ENCODE data around the gene INAFM2. TPM values are rescaled to one million over a fixed set of nuclear protein-coding genes. Genes with fewer than 3 reads are reported as not detected.

The INAFM2 gene
- total and polyA plus RNA-seq, 2 donors (not counting 1 experiment from before 2014, with no cell fraction given), result 8.9 to 11.0 TPM

GRCh38 chr15:40342416-40343320 is 19.2 kb downstream of the INAFM2 start:
- Histone ChIP-seq H3K79me2 (ENCODE audit: control insufficient read depth, insufficient read depth, low read length) (peaks cover 18% of the 10 kb centered on the region), H4K20me1 (ENCODE audit: control insufficient read depth, extremely low read depth, insufficient read depth, low read length) (no peaks in the 10 kb centered on the region), H3K4me3 (replicated peaks in 1 of 4; ENCODE audit: control extremely low read depth in 1 of 4, insufficient read depth in 1 of 4, low read depth in 3 of 4, low read length in 4 of 4) (no peak overlapping the region), H3K4me2 (ENCODE audit: extremely low read depth, insufficient read depth, low read length) (no peak overlapping the region), H3K9me3 (ENCODE audit: control insufficient read depth, insufficient read depth, low read depth, low read length) (no peaks in the 10 kb centered on the region), H3K36me3 (ENCODE audit: control insufficient read depth, insufficient read depth, low read length) (no peaks in the 10 kb centered on the region), H3K27me3 (ENCODE audit: control insufficient read depth, insufficient read depth, low read length) (no peaks in the 10 kb centered on the region), H3K27ac (ENCODE audit: insufficient read depth, low read length) (peak overlapping the region; percentile 65), H3K9ac (ENCODE audit: insufficient read depth, low read length) (peak overlapping the region; percentile 20), H3K4me1 (ENCODE audit: control insufficient read depth, extremely low read depth, insufficient read depth, low read length) (peaks cover 41% of the 10 kb centered on the region), H2AFZ (ENCODE audit: low read length) (peak overlapping the region; percentile 15)
- no peak for TF ChIP-seq CTCF (conservative IDR thresholded peaks at IDR 0.05 in 1 of 2, IDR thresholded peaks at IDR 0.05 in 1 of 2; ENCODE audit: low read depth in 1 of 2, low read length in 2 of 2)
- no peak for TF ChIP-seq EZH2 (IDR thresholded peaks at IDR 0.05; ENCODE audit: low read length, missing control alignments)
- DNase-seq (ENCODE audit: low read depth in 2 of 2), result peak in 1 of 2 donors; percentile 53

GRCh38 chr15:40343512-40343911 is 20.0 kb downstream of the INAFM2 start:
- H3K4me3 ChIP-seq (replicated peaks in 1 of 4; ENCODE audit: control extremely low read depth in 1 of 4, insufficient read depth in 1 of 4, low read depth in 3 of 4, low read length in 4 of 4), result no peak overlapping the region
- H3K4me1 ChIP-seq (ENCODE audit: control insufficient read depth, extremely low read depth, insufficient read depth, low read length), result peaks cover 36% of the 10 kb centered on the region
- TF ChIP-seq EZH2 (IDR thresholded peaks at IDR 0.05; ENCODE audit: low read length, missing control alignments), result no peak
- TF ChIP-seq CTCF (conservative IDR thresholded peaks at IDR 0.05 in 1 of 2, IDR thresholded peaks at IDR 0.05 in 1 of 2; ENCODE audit: low read depth in 1 of 2, low read length in 2 of 2), result no peak
- peak; percentile 87 to 97 for DNase-seq (ENCODE audit: low read depth in 2 of 2)
- no peaks in the 10 kb centered on the region for H4K20me1 ChIP-seq (ENCODE audit: control insufficient read depth, extremely low read depth, insufficient read depth, low read length)
- H3K27me3 ChIP-seq (ENCODE audit: control insufficient read depth, insufficient read depth, low read length), result no peaks in the 10 kb centered on the region
- H3K36me3 ChIP-seq (ENCODE audit: control insufficient read depth, insufficient read depth, low read length), result no peaks in the 10 kb centered on the region
- peaks cover 14% of the 10 kb centered on the region for H3K79me2 ChIP-seq (ENCODE audit: control insufficient read depth, insufficient read depth, low read length)
- no peaks in the 10 kb centered on the region for H3K9me3 ChIP-seq (ENCODE audit: control insufficient read depth, insufficient read depth, low read depth, low read length)
- peak overlapping the region; percentile 65 for H3K27ac ChIP-seq (ENCODE audit: insufficient read depth, low read length)
- no peak overlapping the region for H3K4me2 ChIP-seq (ENCODE audit: extremely low read depth, insufficient read depth, low read length)
- no peak overlapping the region for H2AFZ ChIP-seq (ENCODE audit: low read length)
- peak overlapping the region; percentile 34 for H3K9ac ChIP-seq (ENCODE audit: insufficient read depth, low read length)

GRCh38 chr15:40344217-40344616 is 20.7 kb downstream of the INAFM2 start:
- DNase-seq (ENCODE audit: low read depth in 2 of 2), result peak in 1 of 2 donors; percentile 81
- Histone ChIP-seq H3K27me3 (ENCODE audit: control insufficient read depth, insufficient read depth, low read length) (no peaks in the 10 kb centered on the region), H3K4me1 (ENCODE audit: control insufficient read depth, extremely low read depth, insufficient read depth, low read length) (peaks cover 31% of the 10 kb centered on the region), H3K4me2 (ENCODE audit: extremely low read depth, insufficient read depth, low read length) (no peak overlapping the region), H3K4me3 (replicated peaks in 1 of 4; ENCODE audit: control extremely low read depth in 1 of 4, insufficient read depth in 1 of 4, low read depth in 3 of 4, low read length in 4 of 4) (no peak overlapping the region), H4K20me1 (ENCODE audit: control insufficient read depth, extremely low read depth, insufficient read depth, low read length) (no peaks in the 10 kb centered on the region), H3K9ac (ENCODE audit: insufficient read depth, low read length) (no peak overlapping the region), H3K27ac (ENCODE audit: insufficient read depth, low read length) (peak overlapping the region; percentile 65), H3K79me2 (ENCODE audit: control insufficient read depth, insufficient read depth, low read length) (peaks cover 9% of the 10 kb centered on the region), H3K36me3 (ENCODE audit: control insufficient read depth, insufficient read depth, low read length) (no peaks in the 10 kb centered on the region), H3K9me3 (ENCODE audit: control insufficient read depth, insufficient read depth, low read depth, low read length) (no peaks in the 10 kb centered on the region), H2AFZ (ENCODE audit: low read length) (no peak overlapping the region)
- TF ChIP-seq CTCF (conservative IDR thresholded peaks at IDR 0.05 in 1 of 2, IDR thresholded peaks at IDR 0.05 in 1 of 2; ENCODE audit: low read depth in 1 of 2, low read length in 2 of 2) (no peak), EZH2 (IDR thresholded peaks at IDR 0.05; ENCODE audit: low read length, missing control alignments) (no peak)
